H1 (cell line): Measurements from ENCODE around the gene PPP1CA. TPM values are rescaled to one million over a fixed set of nuclear protein-coding genes. Genes with fewer than 3 reads are reported as not detected.

Experiments used
- CTCF ChIA-PET: fragments of 300-600 bp; sonication (Branson Sonifier 250); formaldehyde crosslinking; loops from one replicate; lab custom pipeline; 2021; ENCODE audit not compliant: partially characterized antibody; lab: Charles Lee
- POLR2A ChIA-PET: fragments of 300-600 bp; sonication (Branson Sonifier 250); formaldehyde crosslinking; loops from one replicate; lab custom pipeline; 2021; ENCODE audit warnings: inconsistent platforms; ENCODE audit not compliant: partially characterized antibody; lab: Charles Lee
- DNase-seq, 2 experiments: peaks; one replicate each; pipeline versions ENCODE4 v3.0.0 to v3.0.0-alpha.2; 2010 to 2022; ENCODE audit warnings: low spot score in 2 of 2, low read depth in 1 of 2, mixed read lengths in 1 of 2
- FAIRE-seq: peaks from 2 replicates; lab custom pipeline; 2011; peaks lifted over from hg19 to GRCh38; lab: Jason Lieb, UNC
- H2AFZ ChIP-seq: 2 replicates; pipeline ENCODE4 v1.8.1; 2012; ENCODE audit warnings: low read length, inconsistent platforms
- H2AK5ac ChIP-seq: 2 replicates; pipeline ENCODE4 v1.6.1; 2013; ENCODE audit warnings: low read depth, low read length
- H2BK120ac ChIP-seq: replicated peaks from 2 replicates; pipeline ENCODE3; 2013; ENCODE audit warnings: low read depth, low read length, inconsistent platforms
- H2BK12ac ChIP-seq: 2 replicates; pipeline ENCODE4 v1.6.1; 2013; ENCODE audit warnings: low read depth, low read length
- H2BK15ac ChIP-seq: 2 replicates; pipeline ENCODE4 v1.6.1; 2013; ENCODE audit warnings: low read length
- H2BK20ac ChIP-seq: 2 replicates; pipeline ENCODE4 v1.6.1; 2013; ENCODE audit warnings: low read length
- H2BK5ac ChIP-seq: 2 replicates; pipeline ENCODE4 v1.6.1; 2013; ENCODE audit warnings: low read depth, low read length
- H3K14ac ChIP-seq: 2 replicates; pipeline ENCODE4 v1.6.1; 2013; ENCODE audit warnings: inconsistent platforms; ENCODE audit not compliant: insufficient read length
- H3K18ac ChIP-seq: 2 replicates; pipeline ENCODE4 v1.6.1; 2013; ENCODE audit warnings: low read length; ENCODE audit errors: extremely low read depth
- H3K23ac ChIP-seq: 2 replicates; pipeline ENCODE4 v1.6.1; 2013; ENCODE audit warnings: inconsistent platforms; ENCODE audit not compliant: insufficient read length
- H3K23me2 ChIP-seq: 2 replicates; pipeline ENCODE4 v1.6.1; 2013; ENCODE audit warnings: low read depth, low read length
- H3K27ac ChIP-seq: 2 replicates; pipeline ENCODE4 v1.6.1; 2011; ENCODE audit warnings: low read depth, low read length, inconsistent platforms
- H3K27me3 ChIP-seq, 4 experiments: replicated peaks in 1 of 4; 1 replicate in 1 of 4; 2 replicates in 3 of 4; pipeline versions ENCODE4 v1.6.1 to v1.8.1; 2011 to 2013; ENCODE audit warnings: low read length in 3 of 4, mild to moderate bottlenecking in 3 of 4, inconsistent platforms in 2 of 4, mixed read lengths in 2 of 4, moderate library complexity in 1 of 4; ENCODE audit not compliant: control insufficient read depth in 3 of 4, insufficient read depth in 3 of 4; ENCODE audit errors: extremely low read depth in 1 of 4
- H3K36me3 ChIP-seq, 4 experiments: 2 replicates each; pipeline versions ENCODE4 v1.6.1 to v1.8.1; 2011 to 2013; ENCODE audit warnings: mild to moderate bottlenecking in 4 of 4, low read length in 3 of 4, moderate library complexity in 2 of 4, control low read depth in 1 of 4, inconsistent platforms in 1 of 4; ENCODE audit not compliant: insufficient read depth in 4 of 4, control insufficient read depth in 2 of 4
- H3K4ac ChIP-seq: replicated peaks from 2 replicates; pipeline ENCODE3; 2013; ENCODE audit warnings: low read length, low read depth, mixed read lengths, inconsistent platforms; ENCODE audit not compliant: insufficient read length
- H3K4me1 ChIP-seq, 4 experiments: replicated peaks in 1 of 4; 1 replicate in 1 of 4; 2 replicates in 3 of 4; pipeline versions ENCODE4 v1.6.1 to v1.8.1; 2011 to 2013; ENCODE audit warnings: low read length in 3 of 4, inconsistent platforms in 2 of 4, mixed read lengths in 1 of 4; ENCODE audit not compliant: insufficient read depth in 4 of 4, control insufficient read depth in 3 of 4
- H3K4me2 ChIP-seq, 2 experiments: 2 replicates each; pipeline versions ENCODE4 v1.6.1 to v1.8.1; 2011 to 2013; ENCODE audit warnings: low read depth in 2 of 2, low read length in 2 of 2, control low read depth in 1 of 2, inconsistent platforms in 1 of 2, mild to moderate bottlenecking in 1 of 2; ENCODE audit not compliant: insufficient read depth in 1 of 2
- H3K4me3 ChIP-seq, 4 experiments: fragments of 200-600, 300-600 bp in 1 of 4; sonication (generic), shearing (Covaris generic), sonication (Bioruptor Twin) in 1 of 4; 2 replicates each; pipeline versions ENCODE4 v1.5.1 to v1.8.1; 2011 to 2016; ENCODE audit warnings: low read length in 4 of 4, low read depth in 3 of 4, control low read depth in 2 of 4, inconsistent platforms in 2 of 4, mild to moderate bottlenecking in 2 of 4, mixed read lengths in 1 of 4, moderate library complexity in 1 of 4; ENCODE audit not compliant: insufficient read depth in 2 of 4; ENCODE audit errors: extremely low read depth in 1 of 4
- H3K56ac ChIP-seq: replicated peaks from 2 replicates; pipeline ENCODE3; 2013; ENCODE audit warnings: low read depth, mild to moderate bottlenecking, mixed read lengths, low read length, inconsistent platforms; ENCODE audit not compliant: insufficient read length
- H3K79me1 ChIP-seq: 2 replicates; pipeline ENCODE4 v1.6.1; 2013; ENCODE audit warnings: low read depth, low read length, control low read depth
- H3K79me2 ChIP-seq, 2 experiments: 2 replicates each; pipeline versions ENCODE4 v1.6.1 to v1.8.1; 2012 to 2013; ENCODE audit warnings: low read length in 2 of 2, mild to moderate bottlenecking in 2 of 2, inconsistent platforms in 1 of 2; ENCODE audit not compliant: insufficient read depth in 2 of 2, control insufficient read depth in 1 of 2
- H3K9ac ChIP-seq, 4 experiments: replicated peaks in 1 of 4; 1 replicate in 1 of 4; 2 replicates in 3 of 4; pipeline versions ENCODE4 v1.6.1 to v1.8.1; 2011 to 2013; ENCODE audit warnings: low read depth in 3 of 4, low read length in 3 of 4, control low read depth in 2 of 4, mild to moderate bottlenecking in 2 of 4, moderate library complexity in 2 of 4, inconsistent platforms in 1 of 4; ENCODE audit errors: extremely low read depth in 1 of 4
- H3K9me3 ChIP-seq, 2 experiments: 2 replicates each; pipeline versions ENCODE4 v1.6.1 to v1.8.1; 2012 to 2013; ENCODE audit warnings: mild to moderate bottlenecking in 2 of 2, moderate library complexity in 2 of 2, control low read depth in 1 of 2, inconsistent platforms in 1 of 2, low read depth in 1 of 2, low read length in 1 of 2, mixed read lengths in 1 of 2; ENCODE audit not compliant: insufficient read depth in 2 of 2
- H4K20me1 ChIP-seq, 2 experiments: replicated peaks in 1 of 2; 2 replicates each; pipeline versions ENCODE3 to v1.8.1; 2011 to 2013; ENCODE audit warnings: inconsistent platforms in 2 of 2, low read length in 2 of 2, mild to moderate bottlenecking in 1 of 2; ENCODE audit not compliant: insufficient read depth in 2 of 2, control insufficient read depth in 1 of 2
- H4K5ac ChIP-seq: 2 replicates; pipeline ENCODE4 v1.6.1; 2013; ENCODE audit warnings: low read length, low read depth, mixed read lengths, inconsistent platforms; ENCODE audit not compliant: insufficient read length
- H4K8ac ChIP-seq: 2 replicates; pipeline ENCODE4 v1.8.0; 2013; ENCODE audit warnings: mild to moderate bottlenecking, moderate library complexity, low read length, inconsistent platforms; ENCODE audit not compliant: insufficient read depth; ENCODE audit errors: extremely low read depth
- H4K91ac ChIP-seq: replicated peaks from 2 replicates; pipeline ENCODE3; 2013; ENCODE audit warnings: low read length, mixed read lengths, inconsistent platforms; ENCODE audit not compliant: insufficient read length
- CREB1 ChIP-seq: IDR thresholded peaks from 2 replicates; pipeline ENCODE4 v1.6.1; 2012; ENCODE audit warnings: inconsistent platforms
- FOSL1 ChIP-seq: IDR thresholded peaks from 2 replicates; pipeline ENCODE4 v1.6.1; 2011; ENCODE audit warnings: mild to moderate bottlenecking, low read depth, low read length, moderate library complexity; ENCODE audit not compliant: insufficient read depth
- GABPA ChIP-seq: IDR thresholded peaks from 2 replicates; pipeline ENCODE4 v1.6.1; 2011; ENCODE audit warnings: mild to moderate bottlenecking, low read length, moderate library complexity, borderline replicate concordance; ENCODE audit not compliant: insufficient read depth
- JUND ChIP-seq: IDR thresholded peaks from 2 replicates; pipeline ENCODE4 v1.6.1; 2011; ENCODE audit warnings: mild to moderate bottlenecking, improper control_type of control experiment, low read length
- NRF1 ChIP-seq: IDR thresholded peaks from 2 replicates; pipeline ENCODE4 v1.6.1; 2011; ENCODE audit warnings: mild to moderate bottlenecking, low read depth, low read length, improper control_type of control experiment
- TAF1 ChIP-seq: IDR thresholded peaks from 2 replicates; pipeline ENCODE4 v1.6.1; 2011; ENCODE audit warnings: mild to moderate bottlenecking, low read depth, low read length
- YY1 ChIP-seq: IDR thresholded peaks from 2 replicates; pipeline ENCODE4 v1.6.1; 2011; ENCODE audit warnings: low read depth, mild to moderate bottlenecking, low read length
- WGBS, 2 experiments: shearing (Covaris generic) in 1 of 2; methylation state at CpG; one replicate each; pipeline versions ENCODE4 v1.1.6 to v1.1.7; 2013 to 2015; ENCODE audit warnings: low lambda C conversion rate in 2 of 2, mixed read lengths in 2 of 2, inconsistent platforms in 1 of 2, low coverage in 1 of 2, missing lambda C conversion rate in 1 of 2; ENCODE audit not compliant: insufficient replicate concordance in 2 of 2, insufficient coverage in 1 of 2, insufficient read length in 1 of 2; ENCODE audit errors: extremely low coverage in 1 of 2, missing lambda C conversion rate in 1 of 2; 5-methylcytosine and 5-hydroxymethylcytosine counted together
- polyA plus RNA-seq, 7 experiments: library from polyadenylated mRNA; depleted of rRNA in 3 of 7; stranded (reverse) in 5 of 7; unstranded in 2 of 7; fragments of >200 nt in 5 of 7; fragments of 200-250 nt in 2 of 7; gene quantifications; 1 replicate in 5 of 7; 2 replicates in 1 of 7; 4 replicates in 1 of 7; pipeline versions ENCODE4 v1.2.1 to v1.2.3, GENCODE V29; 2011 to 2013; ENCODE audit warnings: missing spikeins in 2 of 7, mixed read lengths in 2 of 7
- total RNA-seq: library from RNA; stranded (reverse); fragmentation: NEBNext Ultra II Directional; extraction: Animal tissue kit (Norgen Biotek cat#: 25700); gene quantifications from 2 replicates; pipeline ENCODE4 v1.2.1, GENCODE V29; 2021
- TF ChIP-seq, protein P1 (sequence below), 3 experiments: IDR thresholded peaks; 1 replicate in 2 of 3; 2 replicates in 1 of 3; pipeline versions ENCODE4 v1.5.1 to v1.6.1; 2011; ENCODE audit warnings: low read length in 3 of 3, mild to moderate bottlenecking in 3 of 3, inconsistent platforms in 2 of 3, low read depth in 1 of 3, moderate library complexity in 1 of 3; ENCODE audit not compliant: insufficient read depth in 1 of 3; ENCODE audit errors: control extremely low read depth in 1 of 3

The PPP1CA gene
- total and polyA plus RNA-seq, 2 of the 8 experiments (the other 6 are each of a cell fraction or from before 2014, with no cell fraction given) = 198 to 359 TPM

DNA sequence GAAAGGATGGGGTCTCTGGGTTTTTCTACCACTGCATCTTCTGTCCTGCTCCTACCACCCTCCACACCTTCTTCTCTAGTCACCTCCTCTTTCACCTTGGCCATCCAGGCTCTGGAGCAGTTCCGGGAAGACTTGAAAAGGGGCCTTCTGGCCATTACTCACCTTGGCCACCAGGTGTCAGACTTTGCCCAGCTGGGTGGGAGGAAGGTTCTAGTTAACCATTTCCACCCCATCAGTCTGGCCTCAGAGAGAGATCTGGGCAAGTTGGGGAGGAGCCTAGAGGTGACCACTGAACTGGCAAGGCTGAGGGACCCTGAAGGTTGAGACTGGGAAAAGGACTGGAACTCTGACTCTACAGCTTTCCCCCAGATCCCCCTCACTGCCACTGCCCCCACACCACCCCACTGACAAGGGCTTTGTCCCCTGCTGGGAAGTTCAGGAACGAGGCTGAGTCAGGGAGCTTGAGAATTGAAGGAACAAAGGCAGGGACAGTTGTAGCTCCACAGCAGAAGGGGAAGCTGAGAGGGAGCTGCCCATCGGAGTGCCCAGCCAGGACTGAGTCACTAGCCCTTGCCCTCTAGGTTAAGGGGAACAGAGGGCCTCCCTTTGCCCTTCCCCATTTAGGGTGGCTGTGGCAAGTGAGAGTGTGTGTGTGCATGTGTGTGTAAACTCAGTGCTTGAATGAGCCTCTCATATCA is 44.6 kb downstream of the PPP1CA start:
- 32% methylated on average over 3 of the region's 3 CpGs; no CpG with 5 or more reads in 1 of the 2 experiments for WGBS, 2 experiments
- Histone ChIP-seq H3K14ac (no peak overlapping the region), H3K23ac (no peak overlapping the region), H3K4ac (no peak overlapping the region), H3K4me1 (peaks cover 0 to 18% (median 15%) of the 10 kb centered on the region in 4 experiments; a peak in 6 of 7 replicates), H3K27me3 (no peaks in the 10 kb centered on the region; a peak in 1 of 7 replicates), H2AFZ (0 out of 2 replicates have a peak overlapping the region, but pooled peaks have one; percentile 74), H3K9ac (0 out of 7 replicates have a peak overlapping the region, but pooled peaks of 1 of the 4 experiments have one; percentile 13), H3K23me2 (peaks cover 8% of the 10 kb centered on the region; the same call in 1 of the 2 replicates), H2BK5ac (peak overlapping the region; percentile 52; the same call in 1 of the 2 replicates), H2BK20ac (peak overlapping the region; percentile 8), H4K5ac (no peak overlapping the region), H4K8ac (0 out of 2 replicates have a peak overlapping the region, but pooled peaks have one; percentile 52), H3K79me1 (peaks cover 2% of the 10 kb centered on the region; the same call in 1 of the 2 replicates), H2AK5ac (no peak overlapping the region), H4K91ac (peak overlapping the region; percentile 57), H3K9me3 (no peaks in the 10 kb centered on the region), H3K36me3 (no peaks in the 10 kb centered on the region), H3K4me2 (peak overlapping the region in 1 of 2 experiments; percentile 10; a peak in 1 of 4 replicates), H3K18ac (no peak overlapping the region; the same call in 1 of the 2 replicates), H2BK120ac (no peak overlapping the region), H2BK15ac (no peak overlapping the region), H3K27ac (no peak overlapping the region), H3K56ac (no peak overlapping the region), H3K79me2 (no peaks in the 10 kb centered on the region), H3K4me3 (no peak overlapping the region), H4K20me1 (no peaks in the 10 kb centered on the region), H2BK12ac (peak overlapping the region; percentile 91)
- no peak for FAIRE-seq
- peak in 1 of 2 experiments; percentile 84 for DNase-seq
- ChIA-PET CTCF (interaction anchor here (0.7 to 20.0 kb wide), 14 partner anchors 11 to 327 kb away, joined by 3 to 1305 read pairs (median 4); partner anchors contain the start of genes CDK2AP2, CLCF1, PPP1CA and RAD9A), POLR2A (interaction anchor here (0.9 to 1.7 kb wide), 7 partner anchors 9 to 283 kb away, joined by 3 to 6 read pairs (median 3); partner anchors contain the start of gene RAD9A)
- no peak for TF ChIP-seq FOSL1
- peak; percentile 51; the same call in 1 of the 2 replicates for TF ChIP-seq YY1
- TF ChIP-seq, protein P1, sequence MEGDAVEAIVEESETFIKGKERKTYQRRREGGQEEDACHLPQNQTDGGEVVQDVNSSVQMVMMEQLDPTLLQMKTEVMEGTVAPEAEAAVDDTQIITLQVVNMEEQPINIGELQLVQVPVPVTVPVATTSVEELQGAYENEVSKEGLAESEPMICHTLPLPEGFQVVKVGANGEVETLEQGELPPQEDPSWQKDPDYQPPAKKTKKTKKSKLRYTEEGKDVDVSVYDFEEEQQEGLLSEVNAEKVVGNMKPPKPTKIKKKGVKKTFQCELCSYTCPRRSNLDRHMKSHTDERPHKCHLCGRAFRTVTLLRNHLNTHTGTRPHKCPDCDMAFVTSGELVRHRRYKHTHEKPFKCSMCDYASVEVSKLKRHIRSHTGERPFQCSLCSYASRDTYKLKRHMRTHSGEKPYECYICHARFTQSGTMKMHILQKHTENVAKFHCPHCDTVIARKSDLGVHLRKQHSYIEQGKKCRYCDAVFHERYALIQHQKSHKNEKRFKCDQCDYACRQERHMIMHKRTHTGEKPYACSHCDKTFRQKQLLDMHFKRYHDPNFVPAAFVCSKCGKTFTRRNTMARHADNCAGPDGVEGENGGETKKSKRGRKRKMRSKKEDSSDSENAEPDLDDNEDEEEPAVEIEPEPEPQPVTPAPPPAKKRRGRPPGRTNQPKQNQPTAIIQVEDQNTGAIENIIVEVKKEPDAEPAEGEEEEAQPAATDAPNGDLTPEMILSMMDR (IDR thresholded peaks at IDR 0.05; ENCODE audit: control extremely low read depth in 1 of 3, insufficient read depth in 1 of 3, low read depth in 1 of 3, low read length in 3 of 3) = peak; percentile 78 to 99 (median 94)
- peak; percentile 36; the same call in 1 of the 2 replicates for TF ChIP-seq JUND
- TF ChIP-seq NRF1 = no peak
- TF ChIP-seq TAF1 = 0 out of 2 replicates have a peak, but pooled peaks have one; percentile 16
- TF ChIP-seq GABPA = peak; percentile 63; the same call in 1 of the 2 replicates
- no peak for TF ChIP-seq CREB1
